Stimulated activated naive CD4-positive, alpha-beta T cell (primary cell): ENCODE measurements around the gene SCT.

Source experiments
- DNase-seq, 6 experiments: peaks; one replicate each; lab custom pipeline; 2025; lab: John Stamatoyannopoulos, UW

SCT gene

DNA sequence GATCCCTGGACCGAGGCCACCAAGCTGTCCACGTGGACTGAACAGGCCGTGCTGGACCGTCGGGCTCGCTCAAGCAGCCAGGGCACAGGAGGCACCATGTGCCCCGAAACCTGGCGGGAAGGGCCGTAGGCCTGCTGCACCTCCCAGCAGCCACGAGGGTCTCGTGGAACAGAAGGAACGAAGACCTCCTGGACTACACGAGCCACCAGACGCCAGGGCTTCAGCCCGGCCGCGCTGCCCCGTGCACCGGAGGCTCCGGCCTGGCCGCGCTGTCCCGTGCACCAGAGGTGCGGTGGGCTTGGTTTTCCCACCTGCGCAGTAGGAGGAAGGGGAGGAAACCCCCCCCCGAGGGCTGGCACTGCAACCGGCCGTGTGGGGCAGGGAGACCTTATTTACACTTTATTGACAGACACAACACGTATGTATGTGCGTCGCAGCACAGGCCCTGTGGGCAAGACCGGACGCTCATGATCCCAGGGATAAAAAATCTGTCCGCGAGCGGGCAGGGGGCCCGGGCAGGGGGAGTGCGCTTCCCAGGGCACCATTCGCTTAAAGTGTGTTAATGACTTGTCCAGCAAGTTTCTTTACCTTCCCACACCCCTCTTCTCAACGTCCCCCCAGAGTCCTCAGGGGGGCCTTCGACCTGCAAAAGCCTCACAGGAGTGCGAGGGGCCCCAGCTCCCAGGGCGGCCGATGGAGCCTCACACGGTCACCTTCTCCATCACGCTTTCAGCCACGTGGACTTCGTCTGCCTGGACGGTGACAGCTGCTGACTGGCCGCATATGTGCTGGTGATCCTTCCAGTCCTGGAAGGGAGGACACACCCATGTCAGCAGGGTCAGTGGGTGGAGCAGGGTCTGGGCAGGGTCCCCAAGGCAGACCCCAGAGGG is 17.1 kb upstream of the SCT start:
- no peak for DNase-seq

DNA sequence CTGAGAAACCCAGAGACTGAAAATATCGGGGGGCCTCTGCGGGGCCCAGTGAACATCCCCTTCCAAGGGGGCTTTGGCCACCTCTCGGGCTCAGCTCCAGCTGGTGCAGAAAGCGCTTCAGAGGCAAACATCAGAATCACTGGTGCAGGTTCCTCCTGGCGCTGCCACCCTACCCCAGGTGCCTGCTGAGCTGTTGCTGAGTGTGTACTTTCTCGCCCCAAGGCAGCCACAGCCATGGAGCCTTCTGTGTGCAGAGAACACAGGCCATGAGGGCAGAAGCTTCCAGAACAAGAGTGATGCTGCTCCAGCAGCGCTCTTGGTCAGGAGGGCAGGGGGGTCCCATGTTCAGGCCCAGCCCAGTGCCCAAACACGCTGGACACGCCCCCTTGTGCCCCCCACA is 16.4 kb upstream of the SCT start:
- DNase-seq: no peak

DNA sequence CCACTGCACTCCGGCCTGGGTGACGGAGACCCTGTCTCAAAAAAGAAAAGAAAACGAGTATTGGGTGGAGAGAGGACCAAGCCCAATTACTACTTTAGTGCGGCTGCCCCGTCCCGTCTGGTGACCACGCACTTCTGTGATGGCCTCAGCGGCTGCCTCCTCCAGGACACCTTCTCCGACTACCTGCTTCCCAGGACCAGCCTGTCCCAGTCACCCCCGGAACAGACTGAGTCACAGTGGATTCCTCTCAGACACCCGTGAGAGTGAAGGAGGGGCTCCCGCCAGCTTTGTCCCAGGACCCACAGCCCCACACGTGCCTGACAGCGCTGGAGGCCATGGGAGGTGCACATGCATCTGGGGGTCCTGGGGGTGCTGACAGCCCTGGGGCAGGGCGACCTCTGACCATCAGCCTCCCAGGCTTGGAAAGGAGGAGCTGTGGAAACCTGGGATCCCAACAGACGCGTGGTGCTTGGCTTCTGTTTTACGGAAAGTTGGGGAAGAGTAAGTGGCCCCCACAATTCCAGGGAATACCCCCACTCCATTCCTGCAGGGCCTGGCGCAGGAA is 14.9 kb upstream of the SCT start:
- no peak for DNase-seq

DNA sequence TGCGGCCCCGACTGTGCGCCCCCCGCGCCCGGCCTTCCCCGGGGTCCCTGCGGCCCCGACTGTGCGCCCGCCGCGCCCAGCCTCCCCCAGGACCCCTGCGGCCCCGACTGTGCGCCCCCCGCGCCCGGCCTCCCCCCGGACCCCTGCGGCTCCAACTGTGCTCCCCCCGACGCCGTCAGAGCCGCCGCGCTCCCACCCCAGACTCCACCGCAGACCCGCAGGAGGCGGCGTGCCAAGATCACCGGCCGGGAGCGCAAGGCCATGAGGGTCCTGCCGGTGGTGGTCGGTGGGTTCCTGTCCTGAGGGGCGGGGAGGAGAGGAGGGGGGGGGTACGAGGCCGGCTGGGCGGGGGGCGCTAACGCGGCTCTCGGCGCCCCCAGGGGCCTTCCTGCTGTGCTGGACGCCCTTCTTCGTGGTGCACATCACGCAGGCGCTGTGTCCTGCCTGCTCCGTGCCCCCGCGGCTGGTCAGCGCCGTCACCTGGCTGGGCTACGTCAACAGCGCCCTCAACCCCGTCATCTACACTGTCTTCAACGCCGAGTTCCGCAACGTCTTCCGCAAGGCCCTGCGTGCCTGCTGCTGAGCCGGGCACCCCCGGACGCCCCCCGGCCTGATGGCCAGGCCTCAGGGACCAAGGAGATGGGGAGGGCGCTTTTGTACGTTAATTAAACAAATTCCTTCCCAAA is 13.2 kb upstream of the SCT start:
- DNase-seq: no peak

DNA sequence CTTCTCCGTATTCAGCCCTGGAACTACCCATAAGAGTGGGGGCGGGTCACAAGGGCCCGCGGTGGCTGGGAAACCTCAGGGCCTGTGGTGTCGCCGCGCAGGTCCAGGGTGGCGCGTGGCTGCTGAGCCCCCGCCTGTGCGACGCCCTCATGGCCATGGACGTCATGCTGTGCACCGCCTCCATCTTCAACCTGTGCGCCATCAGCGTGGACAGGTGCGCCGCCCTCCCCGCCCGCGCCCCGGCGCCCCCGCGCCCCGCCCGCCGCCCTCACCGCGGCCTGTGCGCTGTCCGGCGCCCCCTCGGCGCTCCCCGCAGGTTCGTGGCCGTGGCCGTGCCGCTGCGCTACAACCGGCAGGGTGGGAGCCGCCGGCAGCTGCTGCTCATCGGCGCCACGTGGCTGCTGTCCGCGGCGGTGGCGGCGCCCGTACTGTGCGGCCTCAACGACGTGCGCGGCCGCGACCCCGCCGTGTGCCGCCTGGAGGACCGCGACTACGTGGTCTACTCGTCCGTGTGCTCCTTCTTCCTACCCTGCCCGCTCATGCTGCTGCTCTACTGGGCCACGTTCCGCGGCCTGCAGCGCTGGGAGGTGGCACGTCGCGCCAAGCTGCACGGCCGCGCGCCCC is 12.5 kb upstream of the SCT start:
- no peak for DNase-seq

DNA sequence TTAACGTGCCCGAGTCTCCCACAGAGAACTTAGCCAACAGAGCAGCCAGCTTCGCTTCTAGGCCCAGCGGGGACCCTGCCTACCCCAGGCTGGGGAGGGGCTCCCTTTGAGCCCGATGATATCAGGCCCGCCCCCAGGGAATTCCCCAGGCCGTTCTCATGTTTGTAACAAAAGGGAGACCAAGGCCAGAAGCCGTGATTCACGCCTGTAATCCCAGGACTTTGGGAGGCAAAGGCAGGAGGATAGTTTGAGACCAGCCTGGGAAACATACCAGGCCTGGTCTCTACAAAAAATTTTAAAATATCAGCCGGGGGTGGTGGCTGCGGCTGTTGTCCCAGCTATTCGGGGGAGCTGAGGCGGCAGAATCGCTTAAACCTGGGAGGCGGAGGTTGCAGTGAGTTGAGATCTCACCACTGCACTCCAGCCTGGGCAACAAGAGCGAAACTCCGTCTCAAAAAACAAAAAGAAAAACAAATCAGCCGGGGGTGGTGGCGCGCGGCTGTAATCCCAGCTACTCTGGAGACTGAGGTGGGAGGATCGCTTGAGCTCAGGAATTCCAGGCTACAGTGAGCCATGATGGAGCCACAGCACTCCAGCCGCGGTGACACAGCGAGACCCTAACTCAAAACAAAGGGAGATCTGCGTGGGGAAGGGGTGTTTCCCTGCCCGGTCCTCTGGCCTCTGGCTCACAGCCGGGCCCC is 11.8 kb upstream of the SCT start:
- DNase-seq: no peak

DNA sequence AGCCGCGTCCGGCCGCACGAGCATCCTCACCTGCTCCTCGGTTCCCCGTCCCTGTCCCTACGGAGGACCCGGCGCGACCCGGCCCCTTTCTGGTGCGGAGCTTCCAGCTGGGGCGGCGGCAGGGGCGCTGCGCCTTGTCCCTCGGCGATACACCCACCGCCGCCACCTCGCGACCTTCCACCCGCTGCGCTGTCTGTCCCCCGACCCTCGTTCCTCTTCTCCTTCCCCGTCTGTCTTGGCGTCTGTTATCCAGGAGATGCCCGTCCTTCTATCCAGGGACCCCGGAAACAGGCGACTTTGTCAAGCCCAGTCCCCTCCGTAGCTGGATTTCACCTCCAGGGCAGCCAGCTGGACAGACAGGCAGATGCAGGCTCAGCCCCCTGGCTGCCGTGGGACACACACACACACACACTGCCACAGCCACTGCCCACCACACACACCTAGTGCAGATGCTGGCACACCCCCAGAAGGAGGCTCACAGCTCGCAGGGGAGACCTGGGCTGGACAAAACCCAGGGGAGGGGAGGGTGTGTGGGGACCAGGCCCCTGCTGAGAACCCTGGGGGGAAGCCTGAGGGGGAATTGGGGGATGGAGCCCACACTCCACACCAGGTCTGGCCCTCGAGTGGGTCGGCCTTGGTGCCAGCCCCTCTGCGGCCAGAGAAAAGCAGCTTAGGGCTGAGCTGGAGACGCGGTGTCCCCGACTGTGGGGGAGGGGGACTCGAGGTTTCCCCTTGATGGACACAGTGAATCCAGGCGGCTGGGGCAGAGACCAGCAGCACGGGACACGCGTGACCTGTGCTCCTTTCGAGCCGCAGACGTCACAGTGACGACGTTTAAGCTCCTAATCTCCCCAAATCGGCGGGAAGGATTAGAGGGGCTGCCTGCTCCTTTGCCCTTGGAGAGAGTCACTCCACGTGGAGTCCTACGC is 10.9 kb upstream of the SCT start:
- no peak for DNase-seq

DNA sequence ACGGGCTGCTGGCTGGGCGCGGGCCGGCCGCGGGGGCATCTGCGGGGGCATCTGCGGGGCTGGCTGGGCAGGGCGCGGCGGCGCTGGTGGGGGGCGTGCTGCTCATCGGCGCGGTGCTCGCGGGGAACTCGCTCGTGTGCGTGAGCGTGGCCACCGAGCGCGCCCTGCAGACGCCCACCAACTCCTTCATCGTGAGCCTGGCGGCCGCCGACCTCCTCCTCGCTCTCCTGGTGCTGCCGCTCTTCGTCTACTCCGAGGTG is 10.3 kb upstream of the SCT start:
- DNase-seq: no peak

DNA sequence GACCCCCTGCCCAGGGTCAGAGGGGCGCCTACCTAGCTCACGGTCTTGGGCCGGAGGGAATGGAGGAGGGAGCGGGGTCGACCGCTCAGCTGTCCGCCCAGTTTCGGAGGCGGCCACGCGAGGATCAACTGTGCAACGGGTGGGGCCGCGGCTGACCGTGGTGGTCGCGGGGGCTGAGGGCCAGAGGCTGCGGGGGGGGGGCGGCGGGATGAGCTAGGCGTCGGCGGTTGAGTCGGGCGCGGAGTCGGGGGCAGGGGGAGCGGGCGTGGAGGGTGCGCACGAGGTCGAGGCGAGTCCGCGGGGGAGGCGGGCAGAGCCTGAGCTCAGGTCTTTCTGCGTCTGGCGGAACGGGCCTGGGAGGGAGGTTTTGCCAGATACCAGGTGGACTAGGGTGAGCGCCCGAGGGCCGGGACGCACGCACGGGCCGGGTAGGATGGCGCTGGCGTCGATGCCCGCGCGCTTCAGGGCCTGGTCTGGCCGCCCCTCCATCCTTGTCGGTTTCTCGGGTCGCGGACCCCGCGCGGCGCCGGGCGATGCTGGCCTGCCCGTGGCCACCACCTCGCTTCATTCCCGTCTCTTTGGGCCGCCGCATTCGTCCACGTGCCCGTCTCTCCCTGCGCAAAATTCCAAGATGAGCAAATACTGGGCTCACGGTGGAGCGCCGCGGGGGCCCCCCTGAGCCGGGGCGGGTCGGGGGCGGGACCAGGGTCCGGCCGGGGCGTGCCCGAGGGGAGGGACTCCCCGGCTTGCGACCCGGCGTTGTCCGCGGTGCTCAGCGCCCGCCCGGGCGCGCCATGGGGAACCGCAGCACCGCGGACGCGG is 9.7 kb upstream of the SCT start, which contains the start of gene DRD4:
TSS of gene DRD4 (plus strand) at position 759 of the 822 bp plus-strand sequence. CDS start at position 795, 36 bp downstream.
- no peak for DNase-seq

DNA sequence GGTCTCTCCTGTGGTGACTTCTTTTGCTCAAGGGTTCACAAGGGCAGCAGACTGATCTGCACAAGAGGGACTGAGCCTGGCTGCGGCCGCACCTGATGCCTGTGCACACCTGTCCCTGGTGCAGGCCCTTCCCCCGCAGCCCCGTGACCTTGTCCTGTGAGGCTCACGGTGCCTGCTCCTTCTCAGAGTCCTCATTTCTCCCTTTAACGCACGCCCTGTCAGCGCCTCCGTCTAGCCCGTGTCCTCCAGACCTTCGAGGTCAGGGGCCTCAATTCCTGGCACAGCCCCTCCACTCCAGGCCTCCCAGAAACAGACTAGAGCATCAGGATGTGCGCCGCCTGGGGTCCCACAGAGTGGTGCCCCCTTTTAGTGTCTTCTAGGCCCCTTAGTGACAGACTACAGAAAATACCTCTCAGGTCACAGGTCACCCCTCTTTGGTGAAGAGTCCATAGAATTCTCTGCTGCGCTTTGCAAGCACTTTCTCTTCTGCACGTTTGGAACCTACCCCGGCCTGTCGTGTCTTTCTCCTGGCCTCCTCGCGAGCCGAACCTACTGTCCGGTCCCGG is 9.0 kb upstream of the SCT start:
- no peak for DNase-seq

DNA sequence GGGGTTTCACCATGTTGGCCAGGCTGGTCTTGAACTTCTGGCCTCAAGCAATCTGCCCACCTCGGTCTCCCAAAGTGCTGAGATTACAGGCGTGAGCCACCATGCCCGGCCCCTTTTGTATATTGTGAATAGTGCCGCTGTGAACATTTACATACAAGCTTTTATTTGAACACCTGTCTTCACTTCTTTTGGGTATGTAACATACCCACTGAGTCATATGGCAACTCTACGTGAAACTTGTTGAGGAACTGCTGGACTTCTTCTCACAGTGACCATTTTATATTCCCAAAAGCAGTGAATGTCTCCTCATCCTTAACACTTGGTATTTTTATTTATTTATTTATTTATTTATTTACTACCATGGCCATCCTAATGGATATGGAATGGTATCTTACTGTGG is 3.9 kb upstream of the SCT start:
- DNase-seq: no peak

DNA sequence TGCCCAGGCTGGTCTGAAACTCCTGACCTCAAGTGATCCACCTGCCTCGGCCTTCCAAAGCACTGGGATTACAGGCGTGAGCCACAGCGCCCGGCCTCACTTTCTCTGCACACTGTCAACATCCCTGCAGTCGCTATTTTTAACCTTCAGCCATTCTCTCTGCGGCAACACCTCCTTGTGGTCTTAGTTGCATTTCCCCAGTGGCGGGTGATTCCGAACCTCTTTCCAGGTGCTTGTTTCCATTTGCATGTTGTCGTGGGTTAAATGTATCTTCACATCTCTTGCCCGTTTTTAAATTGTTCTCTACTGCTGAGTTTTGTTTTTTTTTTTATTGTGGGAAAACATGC is 2.2 kb upstream of the SCT start:
- DNase-seq: no peak

DNA sequence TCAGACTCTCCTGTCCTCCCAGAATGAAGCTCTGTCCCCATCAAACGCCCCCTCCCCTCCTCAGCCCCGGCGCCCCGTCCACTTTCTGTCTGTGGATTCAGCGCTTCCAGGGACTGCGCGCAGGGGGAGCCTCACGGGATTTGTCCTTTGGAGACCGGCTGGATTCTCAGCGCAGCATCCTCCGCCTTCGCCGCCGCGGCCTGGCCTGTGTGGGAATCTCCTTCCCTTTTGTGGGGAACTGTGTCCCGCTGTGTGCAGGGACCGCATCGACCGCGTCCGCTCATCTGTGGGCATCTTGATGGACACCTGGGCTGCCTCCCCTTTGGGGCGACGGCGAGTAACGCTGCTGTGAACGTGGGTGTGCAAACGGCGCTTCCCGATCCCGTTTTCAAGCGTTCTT is 1.1 kb upstream of the SCT start:
- no peak for DNase-seq

DNA sequence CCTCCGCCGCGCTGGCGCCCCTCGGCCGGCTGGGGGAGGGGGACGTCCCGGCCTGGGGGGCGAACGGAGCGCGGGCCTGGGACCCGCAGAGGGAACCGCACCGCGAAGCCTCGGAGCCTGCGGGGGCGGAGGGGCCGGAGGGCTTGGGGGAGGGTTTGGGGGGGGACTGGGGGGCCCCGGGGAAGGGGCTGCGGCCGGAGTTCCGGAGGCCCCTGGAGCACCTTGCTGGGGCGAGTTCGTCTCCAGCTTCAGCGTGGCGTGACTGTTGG is 261 bp upstream of the SCT start:
- DNase-seq: no peak

DNA sequence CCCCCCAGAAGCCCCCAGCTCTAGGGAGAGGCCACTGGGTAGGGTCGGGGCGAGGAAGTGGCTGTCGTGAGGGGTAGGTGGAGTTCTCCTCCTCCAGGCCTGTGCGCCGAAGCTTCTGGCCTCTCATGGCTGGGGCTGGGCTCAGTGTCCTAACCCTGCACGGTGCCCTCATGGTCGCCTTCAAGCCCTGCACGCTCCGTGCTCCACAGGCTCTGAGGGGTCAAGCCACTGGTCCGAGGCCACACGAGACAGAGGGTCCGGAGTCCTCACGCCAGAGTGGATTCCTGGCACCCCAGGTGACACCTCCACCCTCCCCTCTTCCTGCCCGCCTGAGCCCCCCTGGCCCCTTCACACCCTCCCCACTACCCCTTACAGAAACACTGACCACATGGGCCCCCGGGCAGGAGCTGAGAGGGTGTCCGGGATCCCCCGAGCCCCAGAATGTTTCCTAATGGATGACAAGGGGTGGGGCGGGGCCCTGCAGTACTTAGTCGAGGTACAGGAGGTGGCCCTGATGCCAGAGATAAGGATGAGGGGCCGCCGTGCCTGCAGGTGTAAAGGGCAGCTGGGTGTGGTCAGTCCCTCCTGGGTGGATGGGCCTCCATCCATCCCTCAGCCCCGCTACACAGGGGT is 1.2 kb downstream of the SCT start:
- no peak for DNase-seq

DNA sequence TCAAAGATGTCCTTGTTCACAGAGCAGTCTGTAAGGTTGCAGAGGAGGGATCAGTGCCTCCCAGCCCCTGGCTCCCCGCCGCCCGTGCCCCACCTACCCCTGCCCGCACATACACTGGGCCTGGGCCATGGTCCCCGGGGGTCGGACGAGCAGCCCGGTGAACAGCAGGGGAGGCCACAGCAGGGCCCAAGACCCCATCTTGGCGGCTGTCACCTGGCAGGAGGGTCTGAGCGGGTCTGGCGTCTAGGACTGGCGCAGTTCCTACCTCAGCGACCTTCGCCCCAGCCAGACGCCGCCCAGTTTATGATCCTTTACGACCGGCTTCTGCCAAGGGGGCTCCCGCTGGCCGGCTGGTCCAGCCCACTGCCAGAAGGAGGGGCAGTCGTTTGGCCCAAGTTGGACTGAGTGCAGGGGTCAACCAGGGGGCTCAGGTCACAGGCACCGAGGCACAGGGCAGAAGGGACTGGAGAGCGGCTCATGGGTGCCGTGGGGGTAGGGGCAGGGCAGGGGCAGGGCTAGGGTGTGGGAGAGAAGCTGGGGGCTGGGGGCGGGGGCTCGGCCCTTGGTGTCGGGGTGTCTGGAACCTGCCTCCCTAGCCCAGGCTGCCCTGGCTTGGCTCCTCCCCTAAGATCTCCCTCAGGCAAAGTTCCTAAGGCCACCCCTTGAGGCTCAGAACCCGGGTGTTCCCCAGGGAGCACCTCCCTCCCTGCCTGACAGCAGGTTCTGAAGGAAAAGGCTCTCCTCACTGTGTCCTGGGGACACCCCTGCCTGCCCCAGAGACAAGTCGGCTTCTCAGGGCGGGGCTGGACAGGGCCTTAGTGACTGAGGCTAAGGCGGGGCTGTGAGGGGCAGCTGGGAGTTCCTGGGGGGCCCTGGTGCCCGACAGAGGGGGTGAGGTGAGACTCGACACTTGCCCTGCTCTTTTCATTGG is 2.0 kb downstream of the SCT start, which contains the start of gene CDHR5:
TSS of gene CDHR5 (minus strand) at position 251 of the 931 bp plus-strand sequence. CDS start at position 198, 53 bp downstream.
- no peak for DNase-seq

DNA sequence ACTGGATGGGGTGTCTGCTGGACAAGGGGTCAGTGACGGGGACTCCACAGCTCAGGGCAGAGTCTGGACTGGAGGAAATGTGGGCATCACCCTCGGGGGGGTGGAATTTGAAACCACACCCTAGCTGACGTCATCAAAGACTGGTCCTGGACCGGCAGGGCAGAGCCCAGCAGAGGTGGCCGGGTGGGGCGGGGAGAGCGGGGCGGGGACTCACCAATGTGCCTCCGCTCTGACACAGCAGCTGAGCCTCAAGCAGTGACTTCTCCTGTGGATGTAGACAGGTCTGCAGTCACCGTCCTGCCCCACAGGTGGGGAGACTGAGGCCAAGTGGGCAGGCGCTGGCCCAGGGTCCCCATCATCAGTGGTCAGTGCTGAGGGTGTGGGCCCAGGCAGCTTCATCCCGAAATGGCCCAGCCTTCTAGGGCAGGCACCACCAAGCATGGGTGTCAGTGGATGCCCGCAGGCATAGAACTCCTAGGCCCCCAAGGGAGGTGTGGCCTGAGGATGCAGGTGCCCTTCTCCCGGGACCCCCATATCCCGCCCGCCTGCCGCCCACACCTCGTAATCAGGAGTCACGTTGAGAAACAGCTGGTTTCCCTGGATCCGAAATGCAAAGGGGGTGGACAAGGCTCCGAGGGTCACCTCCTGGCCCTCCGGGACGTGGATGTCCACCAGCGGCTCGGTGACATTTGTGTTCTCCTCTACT is 2.8 kb downstream of the SCT start:
- no peak for DNase-seq

DNA sequence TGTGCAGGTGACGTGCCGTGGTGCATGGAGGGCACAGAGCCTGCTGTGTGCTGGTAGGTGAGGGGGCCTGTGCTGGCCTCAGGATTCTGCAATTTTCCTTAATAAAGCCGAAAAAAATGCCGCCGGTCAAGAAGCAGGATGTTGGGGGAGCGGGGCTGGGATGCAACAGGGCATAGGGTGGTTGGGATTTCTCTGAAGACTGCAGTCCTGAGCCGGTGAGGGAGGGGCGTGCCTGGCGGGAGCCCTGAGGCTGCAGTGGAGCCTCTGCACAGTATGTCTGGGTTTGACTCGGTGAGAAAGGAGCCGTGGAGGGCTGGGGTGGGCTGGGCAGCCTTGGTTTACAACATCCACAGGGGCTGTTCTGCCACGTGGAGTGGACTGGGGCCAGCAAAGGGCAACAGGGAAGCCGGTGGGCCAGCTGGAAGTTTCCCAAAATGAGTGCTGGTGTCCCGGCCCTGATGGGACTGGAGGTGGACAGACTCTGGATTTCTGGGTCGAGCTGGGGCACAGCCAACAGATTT is 3.6 kb downstream of the SCT start:
- no peak for DNase-seq
